Vagina (tissue), 2 donors: Measurements from ENCODE around the gene KLHL21.

Source experiments
- CTCF ChIP-seq, 3 experiments: fragments of 450-650 bp in 2 of 3; fragments of 200-600 bp in 1 of 3; sonication (generic) in 1 of 3; IDR thresholded peaks; one replicate each; pipeline ENCODE4 v1.5.1; 2017 to 2019; ENCODE audit warnings: antibody characterized with exemption in 3 of 3, mild to moderate bottlenecking in 2 of 3, moderate library complexity in 2 of 3
- POLR2AphosphoS5 ChIP-seq, 2 donors: sonication (generic); formaldehyde crosslinking; IDR thresholded peaks; one replicate each; pipeline ENCODE4 v1.9.0; 2017; ENCODE audit warnings: antibody characterized with exemption in 2 of 2, mild to moderate bottlenecking in 2 of 2, low read depth in 1 of 2; ENCODE audit not compliant: insufficient read depth in 1 of 2

- no peak for TF ChIP-seq CTCF (IDR thresholded peaks at IDR 0.05)
- no peak for TF ChIP-seq POLR2AphosphoS5 (IDR thresholded peaks at IDR 0.05; ENCODE audit: insufficient read depth in 1 of 2, low read depth in 1 of 2)
Measured at GRCh38 chr1:6599141-6599975, 3.3 kb downstream of the KLHL21 start.
